Uterus (tissue), 4 donors: ENCODE data around the gene CTIF. TPM values are rescaled to one million over a fixed set of nuclear protein-coding genes. Genes with fewer than 3 reads are reported as not detected.

Source experiments
- DNase-seq, 2 donors: peaks; one replicate each; pipeline ENCODE4 v3.0.0-alpha.2; 2019 to 2020
- H3K27ac ChIP-seq, 2 donors: fragments of 200-600 bp; sonication (generic); 1 replicate in 1 of 2; 2 replicates in 1 of 2; pipeline ENCODE4 v1.5.1; 2016 to 2018
- H3K27me3 ChIP-seq, 2 donors: fragments of 200-600 bp; sonication (generic); one replicate each; pipeline ENCODE4 v1.5.1; 2018 to 2019; ENCODE audit warnings: control low read depth in 1 of 2
- H3K36me3 ChIP-seq, 2 donors: fragments of 200-600 bp; sonication (generic); one replicate each; pipeline ENCODE4 v1.5.1; 2019; ENCODE audit warnings: control low read depth in 1 of 2
- H3K4me1 ChIP-seq, 2 donors: fragments of 200-600 bp; sonication (generic); one replicate each; pipeline ENCODE4 v1.5.1; 2018 to 2019; ENCODE audit warnings: control low read depth in 1 of 2
- H3K4me3 ChIP-seq, 2 donors: fragments of 200-600 bp; sonication (generic); 1 replicate in 1 of 2; 2 replicates in 1 of 2; pipeline ENCODE4 v1.5.1; 2018 to 2019; ENCODE audit warnings: mild to moderate bottlenecking in 1 of 2
- H3K9me3 ChIP-seq, 2 donors: fragments of 200-600 bp; sonication (generic); one replicate each; pipeline ENCODE4 v1.5.1; 2019; ENCODE audit warnings: control low read depth in 1 of 2
- CTCF ChIP-seq, 4 experiments: fragments of 200-600 bp in 2 of 4; fragments of 450-650 bp in 2 of 4; sonication (generic) in 2 of 4; IDR thresholded peaks; one replicate each; pipeline ENCODE4 v1.5.1; 2016 to 2019; ENCODE audit warnings: antibody characterized with exemption in 4 of 4, mild to moderate bottlenecking in 2 of 4, moderate library complexity in 1 of 4
- POLR2A ChIP-seq, 2 donors: fragments of 450-650 bp; IDR thresholded peaks; one replicate each; pipeline ENCODE4 v1.6.1; 2016; ENCODE audit warnings: antibody characterized with exemption in 2 of 2, mild to moderate bottlenecking in 1 of 2, moderate library complexity in 1 of 2
- intact Hi-C: fragments of 100-400 bp; cut with DNase I; formaldehyde crosslinking; loops from one replicate; pipeline ENCODE4 v1.15.1; 2023; ENCODE audit warnings: low total_unique reads
- total RNA-seq, 4 donors: library from RNA; depleted of rRNA in 3 of 4; stranded (reverse); fragments of >200 nt in 3 of 4; gene quantifications; one replicate each; pipeline versions ENCODE4 v1.1.0 to v1.2.4, GENCODE V29; 2014 to 2023
- donor health status: DM: yes; HTN: yes; CAD: no.

CTIF gene
- total RNA-seq, 4 donors from 2014 or later, result 11.3 to 94.3 (median 48.0) TPM

DNA sequence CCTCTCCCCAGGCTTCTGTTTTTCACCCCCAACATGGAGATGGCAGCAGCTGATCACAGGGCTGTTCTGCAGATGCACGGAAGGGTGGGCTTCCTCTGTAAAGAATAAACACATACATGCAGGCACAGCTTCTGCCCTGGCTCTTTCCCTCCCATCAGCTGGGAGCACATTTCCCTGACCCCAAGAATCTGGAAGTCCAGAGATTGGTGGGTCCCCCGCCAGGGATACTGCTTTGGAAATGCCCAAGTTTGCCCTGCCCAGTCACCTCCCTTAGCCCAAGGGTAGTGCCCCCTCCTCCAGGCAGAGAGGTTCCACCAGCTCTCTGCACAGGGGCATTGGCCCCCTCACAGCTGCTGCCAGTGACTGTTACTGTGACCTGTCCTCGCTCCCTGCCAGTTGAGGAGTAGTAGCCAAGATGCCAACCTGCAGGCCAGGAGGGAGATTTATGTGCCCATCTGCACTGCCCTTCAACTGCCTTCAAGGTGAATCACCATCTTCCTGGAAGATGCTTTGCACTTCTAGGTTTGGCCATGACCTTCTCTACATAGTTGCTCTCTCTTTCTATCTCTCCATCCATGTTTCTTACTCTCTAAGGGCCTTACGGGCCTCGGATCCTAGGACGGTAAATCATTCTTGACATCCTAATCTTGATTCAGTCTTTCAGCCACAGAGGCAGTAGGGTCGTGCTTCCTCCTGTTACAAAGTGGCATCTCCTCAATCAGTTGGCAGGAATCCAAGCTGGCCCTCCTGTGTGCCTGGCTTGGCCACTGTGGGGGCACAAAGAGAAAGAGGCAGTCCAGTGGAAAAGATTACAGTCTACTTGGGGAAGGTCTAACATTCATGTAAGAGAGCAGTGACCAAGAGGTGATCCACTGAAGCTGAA, 121.8 kb downstream of the CTIF start:
- TF ChIP-seq CTCF (IDR thresholded peaks at IDR 0.05) (no peak), POLR2A (IDR thresholded peaks at IDR 0.05) (no peak)
- peak in 1 of 2 donors; percentile 17 for DNase-seq
- intact Hi-C loops, result no loop called here
- H3K4me3 ChIP-seq, result no peak overlapping the region
- H3K9me3 ChIP-seq, result no peaks in the 10 kb centered on the region
- no peaks in the 10 kb centered on the region for H3K36me3 ChIP-seq
- H3K4me1 ChIP-seq, result no peaks in the 10 kb centered on the region
- H3K27me3 ChIP-seq, result no peaks in the 10 kb centered on the region
- no peak overlapping the region for H3K27ac ChIP-seq

- DNase-seq, result peak in 1 of 2 donors; percentile 6
- H3K4me3 ChIP-seq, result no peak overlapping the region
- H3K4me1 ChIP-seq, result no peaks in the 10 kb centered on the region
- TF ChIP-seq CTCF (IDR thresholded peaks at IDR 0.05), result no peak
- H3K27ac ChIP-seq, result no peak overlapping the region
- H3K36me3 ChIP-seq, result no peaks in the 10 kb centered on the region
- H3K9me3 ChIP-seq, result no peaks in the 10 kb centered on the region
- intact Hi-C loops, result no loop called here
- no peaks in the 10 kb centered on the region for H3K27me3 ChIP-seq
Measured at GRCh38 chr18:48661421-48661820, 122.6 kb downstream of the CTIF start.

DNA sequence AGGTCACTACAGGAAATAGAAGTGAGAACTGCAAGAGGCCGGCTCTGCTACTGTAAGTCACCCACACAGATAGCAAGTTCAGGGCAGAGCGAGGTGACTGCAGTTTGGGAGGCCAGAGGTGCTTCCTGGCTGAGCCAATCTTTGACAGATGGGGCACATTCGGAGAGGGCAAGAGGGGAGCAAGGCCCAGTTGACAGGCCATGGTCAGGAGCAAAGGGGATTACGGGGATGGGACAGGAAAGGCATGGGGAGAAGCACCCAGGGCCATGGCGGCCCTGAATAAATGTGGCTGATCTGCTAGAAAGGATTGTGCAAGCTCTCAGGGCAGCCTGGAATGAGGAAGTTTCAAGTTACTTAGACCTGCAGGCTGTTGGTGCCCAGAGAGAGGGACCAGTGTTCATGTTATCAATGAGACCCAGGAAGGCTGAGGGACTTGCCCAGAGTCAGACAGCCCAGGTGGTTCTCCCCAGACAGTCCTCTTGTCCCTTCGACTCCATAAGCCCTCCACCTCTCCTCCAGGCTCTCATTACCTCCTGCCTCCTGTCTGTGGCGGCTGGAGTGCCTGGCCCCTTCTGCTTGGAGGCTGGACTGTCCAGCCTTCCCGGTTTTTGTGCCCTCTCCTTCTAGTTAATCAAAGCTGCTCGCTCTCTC, 123.3 kb downstream of the CTIF start:
- intact Hi-C loops, result no loop called here
- Histone ChIP-seq H3K4me1 (no peaks in the 10 kb centered on the region), H3K27me3 (no peaks in the 10 kb centered on the region), H3K9me3 (no peaks in the 10 kb centered on the region), H3K36me3 (no peaks in the 10 kb centered on the region), H3K4me3 (no peak overlapping the region), H3K27ac (no peak overlapping the region)
- TF ChIP-seq POLR2A (IDR thresholded peaks at IDR 0.05) (no peak), CTCF (IDR thresholded peaks at IDR 0.05) (no peak)
- DNase-seq, result peak in 1 of 2 donors; percentile 9

- no peak overlapping the region for H3K27ac ChIP-seq
- H3K4me3 ChIP-seq, result no peak overlapping the region
- intact Hi-C loops, result no loop called here
- H3K9me3 ChIP-seq, result no peaks in the 10 kb centered on the region
- TF ChIP-seq POLR2A (IDR thresholded peaks at IDR 0.05) (no peak), CTCF (IDR thresholded peaks at IDR 0.05) (no peak)
- no peaks in the 10 kb centered on the region for H3K36me3 ChIP-seq
- H3K4me1 ChIP-seq, result no peaks in the 10 kb centered on the region
- DNase-seq, result peak in 1 of 2 donors; percentile 9
- H3K27me3 ChIP-seq, result no peaks in the 10 kb centered on the region
Measured at GRCh38 chr18:48663096-48663930, 124.5 kb downstream of the CTIF start.
